Stimulated activated CD8-positive, alpha-beta memory T cell treated with anti-CD3 and anti-CD28 coated beads, Interleukin-15, amount 100 ng/mL, for 48 hours (primary cell): ENCODE data around the gene JAG1.

ENCODE experiments used
- DNase-seq, 2 donors: peaks; one replicate each; pipeline ENCODE4 v3.0.0-alpha.2; 2020; ENCODE audit warnings: low read depth in 2 of 2

Gene JAG1

DNA sequence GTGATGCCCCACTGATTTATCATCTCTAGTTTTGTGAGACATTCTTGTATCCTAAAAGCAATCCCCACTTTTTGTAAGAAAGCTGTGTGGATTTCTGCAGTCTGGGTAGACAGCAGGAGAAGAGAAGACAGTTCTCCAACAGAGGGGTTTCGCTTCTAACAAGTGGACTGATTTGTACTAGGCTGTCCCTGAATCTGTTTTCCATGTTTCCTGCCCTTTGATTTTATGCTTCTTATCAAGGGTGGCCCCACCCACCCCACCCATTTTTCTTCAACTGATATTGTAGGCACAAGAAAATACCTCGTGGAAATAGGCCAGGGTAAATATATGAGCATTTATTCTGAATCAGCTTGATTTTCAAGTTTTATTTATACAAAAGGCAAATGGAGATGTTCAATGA, 25.7 kb upstream of the JAG1 start:
- no peak for DNase-seq

- no peak for DNase-seq
Measured at GRCh38 chr20:10696650-10697049, 22.9 kb upstream of the JAG1 start.

- DNase-seq, result no peak
Measured at GRCh38 chr20:10689385-10689784, 15.6 kb upstream of the JAG1 start.

DNA sequence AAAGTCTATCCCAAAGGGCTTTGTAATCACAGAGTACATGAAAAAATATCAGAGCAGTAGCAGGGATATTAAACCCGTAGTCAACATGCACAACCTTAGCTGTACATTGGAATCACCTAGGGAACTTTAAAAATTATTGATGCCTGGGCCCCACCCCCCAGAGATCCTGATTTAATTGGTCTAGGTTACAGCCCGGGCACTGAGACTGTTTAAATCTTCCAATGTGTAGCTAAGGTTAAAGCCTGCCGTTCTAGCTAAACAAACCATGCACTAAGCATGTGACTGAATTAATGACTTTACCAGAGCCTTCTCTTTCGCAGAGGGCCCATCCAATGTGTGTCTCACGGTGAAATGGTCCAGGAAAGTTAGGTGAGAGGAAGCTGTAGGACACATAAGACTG, 14.1 kb upstream of the JAG1 start:
- no peak for DNase-seq

DNA sequence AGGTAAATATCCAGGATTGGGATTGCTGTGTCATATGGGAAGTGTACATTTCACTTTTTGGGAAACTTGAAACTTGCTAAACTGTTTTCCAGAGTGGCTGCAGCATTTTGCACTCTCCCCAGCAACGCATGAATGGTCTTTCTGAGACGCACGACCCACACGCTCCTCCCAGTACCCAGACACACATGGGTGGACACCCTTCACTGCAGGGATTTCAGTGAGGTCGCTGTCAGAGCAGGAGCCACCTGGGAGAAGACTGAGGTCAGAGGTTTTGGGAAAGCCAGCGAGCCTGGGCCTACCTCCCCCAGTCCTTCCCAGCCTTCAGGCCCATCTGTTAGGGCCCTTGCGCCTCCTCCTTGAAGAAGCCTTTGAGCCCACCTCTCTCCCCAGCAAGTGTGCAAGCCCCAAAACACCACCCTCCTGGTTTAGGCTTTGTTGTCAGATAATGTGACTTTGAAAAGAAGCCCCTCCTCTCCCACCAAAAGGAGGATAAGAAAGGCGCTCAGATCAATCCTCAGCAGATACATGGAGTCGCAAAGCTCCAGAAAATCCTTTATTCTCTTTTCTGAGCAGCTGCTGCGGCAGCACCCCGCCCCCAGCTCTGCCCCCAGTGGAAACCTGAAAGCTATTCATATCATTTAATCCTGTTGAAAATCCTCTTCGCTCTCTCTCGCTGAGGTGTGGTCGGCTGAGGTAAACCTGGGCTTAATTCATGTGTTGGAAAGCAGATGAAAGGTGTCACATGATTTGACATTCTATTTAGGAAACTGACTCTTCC, 12.7 kb upstream of the JAG1 start:
- DNase-seq, result no peak

DNA sequence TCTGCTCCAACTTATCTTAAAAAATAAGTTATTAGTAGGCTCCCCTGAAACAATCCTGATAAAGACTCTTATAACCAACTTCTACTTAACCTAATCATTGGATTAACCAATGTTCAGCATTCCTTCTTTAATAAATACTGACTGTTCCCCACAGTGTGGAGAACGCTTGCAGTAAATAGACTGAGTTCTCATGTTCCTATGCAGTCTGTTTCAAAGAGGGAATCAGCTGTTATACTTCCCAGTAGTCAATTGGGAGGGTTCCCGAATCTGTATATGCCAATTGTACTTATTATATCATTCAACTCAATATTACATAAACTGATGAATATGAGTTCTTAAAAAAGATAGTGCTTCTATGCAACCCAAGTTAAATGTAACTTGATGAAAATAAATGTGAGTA, 9.7 kb upstream of the JAG1 start:
- DNase-seq, result no peak

DNA sequence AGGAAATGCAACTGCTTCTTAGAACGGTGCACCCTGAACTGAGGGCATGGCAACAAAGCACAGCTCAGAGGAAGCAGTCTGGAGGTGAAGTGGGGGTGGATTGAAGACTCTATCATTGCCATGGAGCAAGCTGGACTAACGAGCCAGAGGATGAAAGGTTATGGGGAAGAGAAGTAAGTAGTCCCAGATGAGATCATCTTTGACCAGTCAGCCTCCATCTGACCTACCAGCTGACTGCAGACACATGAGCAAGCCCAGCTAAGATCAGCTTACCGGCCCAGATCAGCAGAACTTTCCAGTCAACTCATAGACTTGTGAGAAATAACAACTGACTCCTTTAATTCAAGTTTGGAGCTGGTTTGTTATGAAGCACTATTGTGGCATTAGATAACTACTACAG, 9.1 kb upstream of the JAG1 start:
- no peak for DNase-seq

DNA sequence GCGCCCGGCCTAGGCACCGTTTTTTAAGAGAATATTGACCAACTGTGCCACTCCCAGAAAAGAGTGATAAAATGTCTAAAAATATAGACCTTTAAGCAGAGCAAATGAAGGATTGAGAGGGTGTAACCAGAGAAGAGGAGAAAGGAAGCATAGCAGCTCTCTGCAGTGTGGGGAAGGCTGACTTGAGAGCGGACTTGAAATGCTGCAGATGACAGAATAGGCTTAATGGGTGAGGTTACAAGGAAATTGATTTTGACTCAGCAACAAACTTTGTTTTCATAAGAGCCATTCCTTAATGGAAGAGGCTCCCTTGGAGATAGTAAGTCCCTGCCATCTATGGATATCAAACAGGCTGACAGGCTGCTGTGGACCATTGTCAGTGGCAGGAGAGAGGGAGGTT, 7.7 kb upstream of the JAG1 start:
- DNase-seq, result no peak

GRCh38 chr20:10680571-10680970, 6.8 kb upstream of the JAG1 start:
- no peak for DNase-seq

DNA sequence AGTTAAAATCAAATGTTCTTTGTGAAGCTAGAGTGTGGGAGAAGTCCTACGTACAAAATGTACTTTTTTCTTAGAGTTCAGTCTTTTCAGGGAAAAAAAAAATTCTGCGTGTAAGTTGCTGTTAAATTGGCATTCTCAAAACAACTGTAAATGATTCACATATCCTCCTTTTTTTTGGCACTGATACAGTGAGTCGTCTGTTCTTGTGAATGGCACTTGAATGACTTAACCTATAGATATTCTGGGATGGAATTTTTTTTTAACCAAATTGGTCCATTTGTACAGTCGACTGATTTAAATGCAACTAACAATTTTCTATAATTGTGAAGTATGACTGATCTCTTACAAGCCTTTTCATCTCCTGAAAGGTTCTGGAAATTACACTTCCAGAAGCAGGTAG, 5.5 kb upstream of the JAG1 start:
- DNase-seq, result no peak

DNA sequence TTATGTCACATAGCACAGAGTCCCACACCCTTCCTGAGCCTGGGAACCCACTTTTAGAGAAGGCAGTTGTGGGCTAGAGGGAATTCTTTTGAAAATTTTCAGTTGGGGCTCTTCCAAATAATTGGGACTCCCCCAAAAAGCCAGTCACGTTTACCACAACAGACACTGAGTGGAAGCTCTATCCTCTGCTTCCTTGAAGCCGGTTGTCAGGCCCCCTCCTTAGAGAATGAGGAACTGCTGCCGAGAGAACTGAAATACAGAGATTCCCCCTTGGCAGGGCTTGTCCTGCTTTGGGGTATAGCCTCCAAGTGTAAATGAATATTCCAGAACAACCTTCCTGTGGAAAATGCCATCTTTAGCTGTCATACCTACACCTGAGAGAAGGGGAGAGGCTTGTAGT, 2.7 kb upstream of the JAG1 start:
- DNase-seq, result no peak

GRCh38 chr20:10675450-10675848, 1.6 kb upstream of the JAG1 start:
- DNase-seq, result no peak

- DNase-seq, result peak in 1 of 2 donors; percentile 30
Measured at GRCh38 chr20:10674684-10675449, 1.1 kb upstream of the JAG1 start.

DNA sequence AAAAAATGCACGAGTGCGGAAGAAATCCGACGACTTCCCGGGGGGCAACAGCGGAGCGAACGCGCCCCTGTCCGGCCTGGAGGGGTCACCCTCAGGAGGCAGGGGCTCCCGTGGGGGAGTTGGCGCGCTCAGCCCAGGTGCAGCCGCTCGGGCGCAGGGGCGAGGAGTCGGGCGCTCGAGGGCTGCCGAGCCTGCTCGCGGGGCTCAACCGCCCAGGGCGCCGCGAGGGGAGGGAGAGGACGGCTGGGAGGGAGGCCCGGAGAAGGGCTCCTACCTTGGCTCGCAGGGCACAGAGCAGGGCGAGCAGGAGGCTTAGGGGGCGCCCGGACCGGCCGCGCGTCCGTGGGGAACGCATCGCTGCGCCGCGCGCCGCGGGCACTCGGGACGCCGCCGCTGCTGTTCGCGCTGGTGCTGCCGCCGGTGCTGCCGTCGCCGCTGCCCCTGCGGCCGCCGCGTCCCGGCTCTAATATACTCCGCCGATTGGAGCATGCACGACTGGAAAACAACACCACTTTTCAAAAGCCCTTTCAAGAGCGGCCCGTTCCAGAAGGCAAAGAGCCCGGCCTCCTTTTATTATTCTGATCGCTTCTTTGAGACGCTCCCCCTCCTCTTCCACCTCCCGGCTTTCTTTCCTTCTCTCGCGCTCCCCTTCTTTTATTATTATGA, 490 bp downstream of the JAG1 start:
- no peak for DNase-seq

DNA sequence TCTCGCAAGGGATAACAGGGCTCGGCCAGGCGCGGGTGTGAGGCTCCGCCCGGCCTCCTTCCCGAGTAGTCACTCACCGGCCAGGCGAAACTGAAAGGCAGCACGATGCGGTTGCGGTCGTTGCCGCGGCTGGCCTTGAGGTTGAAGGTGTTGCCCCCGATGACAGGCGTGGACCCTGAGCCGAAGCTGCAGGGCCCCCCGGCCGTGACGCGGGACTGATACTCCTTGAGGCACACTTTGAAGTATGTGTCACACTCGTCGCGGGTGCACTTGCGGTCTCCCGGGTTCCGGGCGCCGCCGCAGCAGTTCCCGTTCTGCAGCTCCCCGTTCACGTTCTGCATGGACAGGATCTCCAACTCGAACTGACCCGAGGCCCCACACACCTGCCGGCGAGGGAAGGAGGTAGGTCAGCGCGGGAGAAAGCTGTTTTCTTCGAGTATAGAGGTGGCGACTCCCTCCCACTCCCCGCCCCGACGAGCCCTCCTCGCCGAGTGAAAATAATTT, 1.1 kb downstream of the JAG1 start:
- DNase-seq, result peak; percentile 48 to 56

DNA sequence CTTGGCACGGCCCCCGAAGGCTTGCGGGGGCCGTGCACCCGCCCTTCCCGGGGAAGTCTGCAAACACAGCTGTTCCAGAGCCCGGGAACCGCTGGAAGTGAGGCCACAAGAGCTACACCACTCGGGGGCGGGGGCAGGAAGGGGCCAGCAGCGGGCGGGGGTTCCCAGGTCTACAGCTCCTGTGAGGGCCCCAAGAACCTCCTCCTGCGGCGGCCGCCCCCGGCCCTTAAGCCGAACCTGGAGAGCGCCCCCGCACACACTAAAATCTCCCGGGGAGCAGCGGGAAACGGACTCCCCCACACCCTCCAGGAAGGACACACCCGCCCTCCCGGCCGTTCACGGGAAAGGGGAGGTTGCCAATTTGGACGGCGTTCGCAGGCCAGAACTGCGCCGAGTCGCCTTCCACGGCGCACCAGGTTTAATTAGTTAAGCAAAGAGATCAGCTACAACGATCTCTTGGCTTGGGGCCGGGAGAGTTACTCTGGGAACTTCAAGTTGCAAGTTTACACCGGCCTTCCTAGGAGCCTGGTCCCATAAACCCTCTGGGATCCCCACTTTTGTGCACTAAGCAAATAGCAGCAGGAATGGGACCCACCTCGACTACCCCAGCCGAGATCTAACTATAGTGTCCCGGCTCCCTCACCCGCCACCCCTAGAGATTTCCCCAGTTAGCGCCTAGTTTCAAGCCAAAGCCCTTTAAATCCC, 1.7 kb downstream of the JAG1 start:
- no peak for DNase-seq

DNA sequence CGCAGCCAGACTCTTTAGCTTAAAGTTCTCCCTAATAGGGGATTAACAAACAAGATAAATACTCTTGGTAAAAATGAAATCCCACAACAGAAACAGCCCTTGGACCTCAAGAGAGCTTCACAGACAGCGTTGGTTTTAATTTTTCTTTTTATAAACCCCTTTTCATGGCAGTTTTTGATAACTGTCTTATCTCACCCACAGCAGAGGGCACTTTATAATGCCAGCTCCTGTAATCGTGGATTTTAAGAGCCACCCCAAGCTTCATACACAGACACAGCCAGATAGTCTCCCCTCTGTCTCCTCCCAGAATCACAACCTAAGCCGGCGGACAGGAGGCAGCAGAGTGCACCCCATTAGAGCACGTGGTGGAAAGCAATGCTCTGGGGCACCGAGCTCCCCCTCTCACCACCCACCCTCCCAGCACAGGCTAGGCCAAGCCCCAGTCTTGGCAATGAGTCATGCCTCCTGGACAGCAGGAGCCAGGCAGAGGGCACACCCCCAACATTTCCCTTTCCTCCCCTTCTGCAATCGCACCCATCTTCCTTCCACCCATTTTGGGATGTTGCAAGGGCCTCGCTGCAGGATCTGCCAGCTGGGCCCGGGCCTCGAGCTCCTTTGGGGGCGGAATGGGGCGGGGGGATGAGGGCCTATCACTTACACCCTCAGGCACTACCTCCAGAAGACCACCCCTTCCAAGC, 2.4 kb downstream of the JAG1 start:
- no peak for DNase-seq

GRCh38 chr20:10670501-10671220, 3.1 kb downstream of the JAG1 start:
- no peak for DNase-seq

GRCh38 chr20:10669843-10670446, 3.9 kb downstream of the JAG1 start:
- DNase-seq, result no peak

- no peak for DNase-seq
Measured at GRCh38 chr20:10668677-10669368, 5.0 kb downstream of the JAG1 start.
